GM12878 (cell line): ENCODE data around the gene MIA. TPM values are rescaled to one million over a fixed set of nuclear protein-coding genes. Genes with fewer than 3 reads are reported as not detected.

Source experiments
- ATAC-seq: fragments of 200-7000 bp; cut with Tn5 transposase; 3 replicates; pipeline ENCODE4 v1.9.1; 2020; ENCODE audit warnings: mild to moderate bottlenecking, moderate library complexity
- BruUV-seq: library from RNA; stranded (reverse); fragments of 400-500 nt; replicated peaks from 2 replicates; lab custom pipeline; 2021; lab: Mats Ljungman, UMichigan
- CTCF ChIA-PET: fragments of 300-600 bp; sonication (Branson Sonifier 250); formaldehyde crosslinking; extraction: SDS; loops from one replicate; lab custom pipeline; 2021; ENCODE audit warnings: inconsistent platforms; lab: Yijun Ruan, JAX
- POLR2A ChIA-PET: fragments of 350-600 bp; formaldehyde crosslinking; extraction: SDS; loops from one replicate; lab custom pipeline; 2021; ENCODE audit warnings: inconsistent platforms; lab: Charles Lee
- RAD21 ChIA-PET: fragments of 300-600 bp; sonication (Branson Sonifier 250); formaldehyde crosslinking; loops from one replicate; lab custom pipeline; 2023; ENCODE audit warnings: antibody characterized with exemption; ENCODE audit not compliant: unreplicated experiment; lab: Charles Lee
- SMC1A ChIA-PET: fragments of 300-600 bp; sonication (Branson Sonifier 250); formaldehyde crosslinking; loops from one replicate; lab custom pipeline; 2023; ENCODE audit not compliant: unreplicated experiment, uncharacterized antibody; lab: Charles Lee
- DNase-seq: peaks from one replicate; pipeline ENCODE4 v3.0.0-alpha.2; 2011; ENCODE audit warnings: low read depth, low spot score
- FAIRE-seq: peaks from 3 replicates; lab custom pipeline; 2011; peaks lifted over from hg19 to GRCh38; lab: Jason Lieb, UNC
- H2AFZ ChIP-seq: 2 replicates; pipeline ENCODE4 v1.6.0; 2011; ENCODE audit warnings: low read depth, low read length, control low read depth; ENCODE audit not compliant: control insufficient read depth
- H3K27ac ChIP-seq: 2 replicates; pipeline ENCODE4 v1.5.1; 2011; ENCODE audit warnings: control low read depth; ENCODE audit not compliant: control insufficient read depth, insufficient read depth
- H3K27me3 ChIP-seq, 2 experiments: replicated peaks in 1 of 2; 2 replicates each; pipeline versions ENCODE4 v1.6.0 to v1.6.1; 2011; ENCODE audit warnings: low read length in 1 of 2; ENCODE audit not compliant: control insufficient read depth in 2 of 2, insufficient read depth in 2 of 2
- H3K36me3 ChIP-seq, 2 experiments: 2 replicates each; pipeline ENCODE4 v1.5.1; 2011; ENCODE audit warnings: low read length in 1 of 2; ENCODE audit not compliant: control insufficient read depth in 2 of 2, insufficient read depth in 2 of 2
- H3K4me1 ChIP-seq: 2 replicates; pipeline ENCODE4 v1.6.1; 2011; ENCODE audit warnings: mild to moderate bottlenecking, low read length, moderate library complexity, mixed read lengths; ENCODE audit not compliant: control insufficient read depth, insufficient read depth
- H3K4me2 ChIP-seq: 2 replicates; pipeline ENCODE4 v1.6.0; 2011; ENCODE audit warnings: control low read depth; ENCODE audit not compliant: control insufficient read depth, insufficient read depth
- H3K4me3 ChIP-seq: fragments of 200-600 bp; sonication (generic); 2 replicates; pipeline ENCODE4 v1.5.1; 2016
- H3K79me2 ChIP-seq: 2 replicates; pipeline ENCODE4 v1.6.0; 2011; ENCODE audit warnings: low read length; ENCODE audit not compliant: control insufficient read depth, insufficient read depth
- H3K9ac ChIP-seq: 2 replicates; pipeline ENCODE4 v1.8.0; 2011; ENCODE audit warnings: low read length, control low read depth, mixed read lengths; ENCODE audit not compliant: control insufficient read depth, insufficient read depth
- H3K9me3 ChIP-seq: replicated peaks from 3 replicates; pipeline ENCODE4 v1.5.1; 2011; ENCODE audit warnings: mild to moderate bottlenecking, low read length; ENCODE audit not compliant: control insufficient read depth, insufficient read depth
- H4K20me1 ChIP-seq: 2 replicates; pipeline ENCODE4 v1.6.0; 2011; ENCODE audit not compliant: control insufficient read depth, insufficient read depth
- FOXK2 ChIP-seq: fragments of 450-650 bp; IDR thresholded peaks from 2 replicates; pipeline ENCODE4 v1.6.1; 2017; ENCODE audit warnings: mild to moderate bottlenecking, moderate library complexity
- GABPA ChIP-seq: IDR thresholded peaks from 2 replicates; pipeline ENCODE4 v1.6.1; 2014; ENCODE audit warnings: antibody characterized with exemption, low read depth, mild to moderate bottlenecking, inconsistent platforms
- IRF3 ChIP-seq: fragments of 450-650 bp; IDR thresholded peaks from 2 replicates; pipeline ENCODE4 v1.6.1; 2014; ENCODE audit warnings: mild to moderate bottlenecking
- MXI1 ChIP-seq: fragments of 150-350 bp; IDR thresholded peaks from 2 replicates; pipeline ENCODE4 v1.6.1; 2011; ENCODE audit warnings: low read depth, mild to moderate bottlenecking, inconsistent platforms, low read length, improper control_type of control experiment
- RBBP5 ChIP-seq: fragments of 200-600 bp; sonication (generic); conservative IDR thresholded peaks from 2 replicates; pipeline ENCODE4 v1.6.1; 2016
- RELA ChIP-seq: fragments of 450-650 bp; IDR thresholded peaks from 2 replicates; pipeline ENCODE4 v1.8.0; 2014; ENCODE audit warnings: borderline replicate concordance; ENCODE audit not compliant: partially characterized antibody
- RFX5 ChIP-seq: IDR thresholded peaks from 2 replicates; pipeline ENCODE4 v1.6.1; 2011; ENCODE audit warnings: low read depth, low read length, improper control_type of control experiment
- SMARCA5 ChIP-seq: fragments of 450-650 bp; IDR thresholded peaks from 2 replicates; pipeline ENCODE4 v1.6.1; 2017; ENCODE audit warnings: mild to moderate bottlenecking
- STAT3 ChIP-seq: IDR thresholded peaks from 2 replicates; pipeline ENCODE4 v1.6.1; 2011; ENCODE audit warnings: low read depth, low read length, improper control_type of control experiment
- ZBTB11 ChIP-seq: fragments of 450-650 bp; formaldehyde crosslinking; IDR thresholded peaks from 2 replicates; pipeline ENCODE4 v1.5.0; 2022; ENCODE audit warnings: mild to moderate bottlenecking, missing genetic modification characterization
- WGBS: methylation state at CpG from one replicate; pipeline ENCODE4 v1.1.6; 2016; ENCODE audit warnings: low lambda C conversion rate; ENCODE audit not compliant: insufficient replicate concordance, insufficient coverage; ENCODE audit errors: missing lambda C conversion rate; 5-methylcytosine and 5-hydroxymethylcytosine counted together
- in situ Hi-C: fragments of 300-500 bp; cut with MboI; formaldehyde crosslinking; loops from 9 replicates; pipeline ENCODE4 v1.14.3; 2018; ENCODE audit warnings: mixed read lengths
- intact Hi-C: fragments of 100-400 bp; cut with micrococcal nuclease; formaldehyde crosslinking; loops from one replicate; pipeline ENCODE4 v1.14.2; 2022; ENCODE audit not compliant: unreplicated experiment
- polyA plus RNA-seq, 11 experiments: library from polyadenylated mRNA; depleted of rRNA in 4 of 11; unstranded in 6 of 11; stranded (reverse) in 5 of 11; fragments of >200 nt; fragmentation: Nextera tagmentation in 4 of 11; fragmentation: Illumina TruSeq in 1 of 11; extraction: Ambion mirVana in 4 of 11; extraction: Trizol in 1 of 11; gene quantifications; 1 replicate in 1 of 11; 2 replicates in 10 of 11; pipeline versions ENCODE4 v1.2.1 to v1.2.3, GENCODE V29; 2011 to 2016; ENCODE audit warnings: inconsistent platforms in 2 of 11, missing spikeins in 2 of 11, low read depth in 1 of 11
- total RNA-seq, 4 experiments: library from RNA; depleted of rRNA in 3 of 4; stranded (reverse); fragments of >200 nt in 3 of 4; fragmentation: Illumina TruSeq in 1 of 4; extraction: Trizol in 1 of 4; gene quantifications; 2 replicates each; pipeline versions ENCODE4 v1.2.1 to v1.2.3, GENCODE V29; 2013 to 2021
- TF ChIP-seq, protein P1 (sequence below): fragments of 450-650 bp; conservative IDR thresholded peaks from 2 replicates; pipeline ENCODE4 v1.6.1; 2017; ENCODE audit warnings: mild to moderate bottlenecking, moderate library complexity
- TF ChIP-seq, protein P2 (sequence below): fragments of 450-650 bp; IDR thresholded peaks from 2 replicates; pipeline ENCODE4 v1.6.1; 2017; ENCODE audit warnings: mild to moderate bottlenecking, moderate library complexity
- TF ChIP-seq, protein P3 (sequence below): IDR thresholded peaks from 2 replicates; pipeline ENCODE4 v1.6.1; 2012; ENCODE audit warnings: low read length, inconsistent platforms

The MIA gene
- total and polyA plus RNA-seq, 10 of the 15 experiments (the other 5 are each of a cell fraction or from before 2014, with no cell fraction given) = 0.16 to 2.7 (median 1.4) TPM; not detected in 3

GRCh38 chr19:40785526-40785925 lies 10.2 kb downstream of the MIA start:
- Histone ChIP-seq H3K27ac (no peak overlapping the region), H3K9me3 (no peaks in the 10 kb centered on the region), H2AFZ (no peak overlapping the region), H3K79me2 (no peaks in the 10 kb centered on the region), H3K4me1 (peaks cover 9% of the 10 kb centered on the region), H3K4me2 (no peak overlapping the region), H4K20me1 (no peaks in the 10 kb centered on the region), H3K36me3 (no peaks in the 10 kb centered on the region), H3K4me3 (no peak overlapping the region), H3K27me3 (no peaks in the 10 kb centered on the region), H3K9ac (no peak overlapping the region)
- 89% methylated on average over 1 of the region's 1 CpG for WGBS
- intact Hi-C loops = no loop called here
- in situ Hi-C loops = no loop called here
- SMC1A ChIA-PET = no interaction called here
- RAD21 ChIA-PET = no interaction called here
- no peak for FAIRE-seq
- POLR2A ChIA-PET = interaction anchor here (0.6 kb wide), 1 partner anchor 81 kb away, joined by 6 read pairs; no protein-coding TSS in a partner anchor
- CTCF ChIA-PET = no interaction called here
- DNase-seq = no peak
- no TSS peak for BruUV-seq
- no peak; the same call in 2 of the 3 replicates for ATAC-seq
- TF ChIP-seq IRF3 = no peak
- TF ChIP-seq ZBTB11 (CRISPR knock-in tag) = no peak
- TF ChIP-seq STAT3 = no peak
- TF ChIP-seq FOXK2 = no peak
- TF ChIP-seq, protein P1, sequence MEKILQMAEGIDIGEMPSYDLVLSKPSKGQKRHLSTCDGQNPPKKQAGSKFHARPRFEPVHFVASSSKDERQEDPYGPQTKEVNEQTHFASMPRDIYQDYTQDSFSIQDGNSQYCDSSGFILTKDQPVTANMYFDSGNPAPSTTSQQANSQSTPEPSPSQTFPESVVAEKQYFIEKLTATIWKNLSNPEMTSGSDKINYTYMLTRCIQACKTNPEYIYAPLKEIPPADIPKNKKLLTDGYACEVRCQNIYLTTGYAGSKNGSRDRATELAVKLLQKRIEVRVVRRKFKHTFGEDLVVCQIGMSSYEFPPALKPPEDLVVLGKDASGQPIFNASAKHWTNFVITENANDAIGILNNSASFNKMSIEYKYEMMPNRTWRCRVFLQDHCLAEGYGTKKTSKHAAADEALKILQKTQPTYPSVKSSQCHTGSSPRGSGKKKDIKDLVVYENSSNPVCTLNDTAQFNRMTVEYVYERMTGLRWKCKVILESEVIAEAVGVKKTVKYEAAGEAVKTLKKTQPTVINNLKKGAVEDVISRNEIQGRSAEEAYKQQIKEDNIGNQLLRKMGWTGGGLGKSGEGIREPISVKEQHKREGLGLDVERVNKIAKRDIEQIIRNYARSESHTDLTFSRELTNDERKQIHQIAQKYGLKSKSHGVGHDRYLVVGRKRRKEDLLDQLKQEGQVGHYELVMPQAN = no peak
- TF ChIP-seq GABPA = no peak
- TF ChIP-seq, protein P2, sequence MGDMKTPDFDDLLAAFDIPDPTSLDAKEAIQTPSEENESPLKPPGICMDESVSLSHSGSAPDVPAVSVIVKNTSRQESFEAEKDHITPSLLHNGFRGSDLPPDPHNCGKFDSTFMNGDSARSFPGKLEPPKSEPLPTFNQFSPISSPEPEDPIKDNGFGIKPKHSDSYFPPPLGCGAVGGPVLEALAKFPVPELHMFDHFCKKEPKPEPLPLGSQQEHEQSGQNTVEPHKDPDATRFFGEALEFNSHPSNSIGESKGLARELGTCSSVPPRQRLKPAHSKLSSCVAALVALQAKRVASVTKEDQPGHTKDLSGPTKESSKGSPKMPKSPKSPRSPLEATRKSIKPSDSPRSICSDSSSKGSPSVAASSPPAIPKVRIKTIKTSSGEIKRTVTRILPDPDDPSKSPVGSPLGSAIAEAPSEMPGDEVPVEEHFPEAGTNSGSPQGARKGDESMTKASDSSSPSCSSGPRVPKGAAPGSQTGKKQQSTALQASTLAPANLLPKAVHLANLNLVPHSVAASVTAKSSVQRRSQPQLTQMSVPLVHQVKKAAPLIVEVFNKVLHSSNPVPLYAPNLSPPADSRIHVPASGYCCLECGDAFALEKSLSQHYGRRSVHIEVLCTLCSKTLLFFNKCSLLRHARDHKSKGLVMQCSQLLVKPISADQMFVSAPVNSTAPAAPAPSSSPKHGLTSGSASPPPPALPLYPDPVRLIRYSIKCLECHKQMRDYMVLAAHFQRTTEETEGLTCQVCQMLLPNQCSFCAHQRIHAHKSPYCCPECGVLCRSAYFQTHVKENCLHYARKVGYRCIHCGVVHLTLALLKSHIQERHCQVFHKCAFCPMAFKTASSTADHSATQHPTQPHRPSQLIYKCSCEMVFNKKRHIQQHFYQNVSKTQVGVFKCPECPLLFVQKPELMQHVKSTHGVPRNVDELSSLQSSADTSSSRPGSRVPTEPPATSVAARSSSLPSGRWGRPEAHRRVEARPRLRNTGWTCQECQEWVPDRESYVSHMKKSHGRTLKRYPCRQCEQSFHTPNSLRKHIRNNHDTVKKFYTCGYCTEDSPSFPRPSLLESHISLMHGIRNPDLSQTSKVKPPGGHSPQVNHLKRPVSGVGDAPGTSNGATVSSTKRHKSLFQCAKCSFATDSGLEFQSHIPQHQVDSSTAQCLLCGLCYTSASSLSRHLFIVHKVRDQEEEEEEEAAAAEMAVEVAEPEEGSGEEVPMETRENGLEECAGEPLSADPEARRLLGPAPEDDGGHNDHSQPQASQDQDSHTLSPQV = no peak
- no peak for TF ChIP-seq RFX5
- TF ChIP-seq MXI1 = no peak
- no peak for TF ChIP-seq SMARCA5
- TF ChIP-seq, protein P3, sequence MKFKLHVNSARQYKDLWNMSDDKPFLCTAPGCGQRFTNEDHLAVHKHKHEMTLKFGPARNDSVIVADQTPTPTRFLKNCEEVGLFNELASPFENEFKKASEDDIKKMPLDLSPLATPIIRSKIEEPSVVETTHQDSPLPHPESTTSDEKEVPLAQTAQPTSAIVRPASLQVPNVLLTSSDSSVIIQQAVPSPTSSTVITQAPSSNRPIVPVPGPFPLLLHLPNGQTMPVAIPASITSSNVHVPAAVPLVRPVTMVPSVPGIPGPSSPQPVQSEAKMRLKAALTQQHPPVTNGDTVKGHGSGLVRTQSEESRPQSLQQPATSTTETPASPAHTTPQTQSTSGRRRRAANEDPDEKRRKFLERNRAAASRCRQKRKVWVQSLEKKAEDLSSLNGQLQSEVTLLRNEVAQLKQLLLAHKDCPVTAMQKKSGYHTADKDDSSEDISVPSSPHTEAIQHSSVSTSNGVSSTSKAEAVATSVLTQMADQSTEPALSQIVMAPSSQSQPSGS = no peak
- no peak for TF ChIP-seq RELA
- TF ChIP-seq RBBP5 = no peak
